Coronary artery (tissue), 2 donors: ENCODE results near the gene RMI2.

Experiments used
- DNase-seq: peaks from one replicate; pipeline ENCODE4 v3.0.0-alpha.2; 2017; ENCODE audit warnings: low spot score
- H3K27ac ChIP-seq, 2 donors: fragments of 200-600 bp; sonication (generic); one replicate each; pipeline ENCODE4 v1.5.1; 2016 to 2019
- H3K4me3 ChIP-seq: fragments of 200-600 bp; sonication (generic); 2 replicates; pipeline ENCODE4 v1.5.1; 2016; ENCODE audit warnings: mild to moderate bottlenecking, moderate library complexity
- CTCF ChIP-seq: fragments of 200-600 bp; sonication (generic); IDR thresholded peaks from one replicate; pipeline ENCODE4 v1.5.1; 2019; ENCODE audit warnings: antibody characterized with exemption

Gene RMI2

GRCh38 chr16:11303405-11304138 lies 41.7 kb upstream of the RMI2 start:
- DNase-seq: no peak
- Histone ChIP-seq H3K27ac (no peak overlapping the region), H3K4me3 (no peak overlapping the region)
- TF ChIP-seq CTCF: no peak

- no peak overlapping the region for H3K4me3 ChIP-seq
- H3K27ac ChIP-seq: no peak overlapping the region
- DNase-seq: no peak
- TF ChIP-seq CTCF: no peak
Measured at GRCh38 chr16:11306381-11306780, 38.9 kb upstream of the RMI2 start.

GRCh38 chr16:11306997-11307638 lies 38.1 kb upstream of the RMI2 start:
- no peak for DNase-seq
- no peak for TF ChIP-seq CTCF
- no peak overlapping the region for H3K4me3 ChIP-seq
- no peak overlapping the region for H3K27ac ChIP-seq

- no peak for DNase-seq
- H3K4me3 ChIP-seq: no peak overlapping the region
- no peak for TF ChIP-seq CTCF
- H3K27ac ChIP-seq: no peak overlapping the region
Measured at GRCh38 chr16:11307639-11308492, 37.4 kb upstream of the RMI2 start.

- no peak overlapping the region for H3K27ac ChIP-seq
- no peak for DNase-seq
- no peak for TF ChIP-seq CTCF
- no peak overlapping the region for H3K4me3 ChIP-seq
Measured at GRCh38 chr16:11308493-11309283, 36.6 kb upstream of the RMI2 start.

GRCh38 chr16:11309895-11310633 lies 35.2 kb upstream of the RMI2 start:
- no peak overlapping the region for H3K27ac ChIP-seq
- TF ChIP-seq CTCF: no peak
- no peak overlapping the region for H3K4me3 ChIP-seq
- no peak for DNase-seq
